T1000 (cell line): ENCODE data around the gene ARL13A.
A peak's percentile ranks its signal among the peaks of the same experiment; 100 is the strongest.
"Not testable (repeated sequence)": the region's sequence is repeated elsewhere in the genome, so short reads cannot be mapped to it uniquely, and the experiment has no call there.

Experiments
- DNase-seq: peaks from one replicate; lab custom pipeline; 2025; ENCODE audit warnings: mixed read lengths; lab: John Stamatoyannopoulos, UW

ARL13A gene

DNA sequence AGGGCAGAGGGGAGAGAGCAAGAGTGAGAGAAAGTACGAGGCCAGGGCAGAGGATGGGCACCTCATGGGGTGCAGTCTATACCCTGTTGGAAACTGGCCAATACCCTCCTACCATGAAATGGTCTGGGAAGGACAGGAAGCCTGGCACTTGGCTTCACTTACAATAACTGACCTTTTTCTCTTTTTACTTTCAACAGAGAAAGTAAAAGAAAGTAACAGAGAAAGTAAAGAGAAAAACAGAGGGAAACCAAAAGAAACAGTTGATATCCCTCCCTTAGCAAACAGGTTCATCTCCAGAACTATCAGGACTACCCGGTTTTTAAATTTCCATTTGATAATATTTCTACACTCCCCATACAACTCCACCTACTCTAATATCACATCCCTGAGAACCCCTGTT, 20.6 kb downstream of the ARL13A start:
- no peak for DNase-seq

DNA sequence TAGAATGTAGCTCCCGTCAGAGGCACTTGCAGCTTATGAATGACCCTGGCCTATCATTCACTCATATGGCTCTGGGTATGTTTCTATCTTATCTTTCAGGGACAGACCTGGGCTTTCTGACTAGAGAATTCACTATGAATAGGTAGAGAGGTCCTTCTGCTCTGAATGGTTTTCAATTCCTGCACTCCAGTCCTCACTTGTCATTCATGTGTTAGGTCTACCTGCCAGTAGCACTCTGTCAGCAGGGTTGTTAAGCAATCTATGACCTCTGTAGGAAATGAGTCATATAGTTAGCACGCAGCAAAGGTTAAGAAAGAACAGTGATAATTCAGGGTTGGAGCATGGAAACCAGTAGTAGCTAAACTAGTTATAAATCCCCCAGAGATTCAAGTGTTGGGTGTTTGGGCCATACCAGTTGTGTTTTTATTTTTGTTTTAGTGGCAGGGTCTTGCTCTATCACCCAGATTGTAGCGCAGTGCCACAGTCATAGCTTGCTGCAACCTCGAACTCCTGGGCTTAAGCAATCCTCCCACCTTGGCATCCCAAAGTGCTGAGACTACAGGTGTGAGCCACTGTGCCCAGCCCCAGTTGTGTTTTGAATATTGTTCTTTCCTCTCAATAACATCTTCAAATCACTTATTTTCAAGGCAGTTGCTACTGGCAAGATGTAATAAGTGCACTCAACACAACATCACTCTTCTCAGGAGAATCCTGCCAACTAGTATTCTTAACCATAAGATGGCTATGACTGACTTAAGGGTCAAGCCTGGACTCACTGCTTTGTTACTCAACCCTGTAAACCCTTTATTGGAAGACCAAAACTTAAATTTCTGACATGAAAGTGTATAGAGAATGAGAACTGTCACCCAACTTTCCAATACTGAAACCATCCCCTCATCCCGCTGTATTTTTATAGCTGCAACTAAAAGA, 25.1 kb downstream of the ARL13A start:
- no peak for DNase-seq

DNA sequence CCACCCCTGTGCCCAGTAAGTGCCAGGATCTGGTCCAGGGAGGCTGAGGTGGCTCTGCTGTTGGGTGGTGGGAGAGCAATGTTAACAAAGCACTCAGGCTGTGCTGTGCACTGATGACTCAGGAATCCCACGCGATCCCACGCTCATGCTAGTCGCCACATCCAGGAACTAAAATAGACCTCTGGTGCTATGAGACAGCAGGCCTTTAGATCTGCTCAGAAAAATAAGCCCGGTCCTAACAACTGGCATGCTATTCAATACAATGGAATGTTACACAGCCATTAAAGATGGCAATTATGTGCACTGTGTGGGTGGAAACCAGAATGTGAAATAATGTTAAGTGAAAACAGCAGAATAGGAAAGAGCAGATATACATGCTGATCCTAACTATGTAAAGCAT, 26.0 kb downstream of the ARL13A start:
- DNase-seq: peak; percentile 1

- no peak for DNase-seq
Measured at GRCh38 chrX:100999451-100999850, 29.9 kb downstream of the ARL13A start.

GRCh38 chrX:101009090-101009489, 39.6 kb downstream of the ARL13A start:
- no peak for DNase-seq

GRCh38 chrX:101012031-101012430, 42.5 kb downstream of the ARL13A start:
- DNase-seq: not testable (repeated sequence)

DNA sequence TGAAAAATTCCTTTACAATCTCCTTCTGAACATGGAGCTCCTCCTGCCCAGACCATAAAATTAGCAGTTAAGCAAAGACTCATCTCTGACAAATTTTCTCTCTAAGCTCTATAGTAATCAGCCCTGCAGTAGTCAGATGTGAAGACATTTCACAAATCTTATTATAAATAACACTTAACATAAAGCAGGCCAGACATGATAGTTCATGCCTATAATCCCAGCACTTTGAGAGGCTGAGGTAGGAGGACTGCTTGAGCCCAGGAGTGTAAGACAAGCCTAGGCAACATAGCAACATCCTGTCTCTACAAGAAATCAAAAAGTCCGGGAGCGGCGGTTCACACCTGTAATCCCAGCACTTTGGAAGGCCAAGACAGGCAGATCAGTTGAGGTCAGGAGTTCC, 52.5 kb downstream of the ARL13A start:
- no peak for DNase-seq

GRCh38 chrX:101025126-101025525, 55.6 kb downstream of the ARL13A start:
- no peak for DNase-seq

- no peak for DNase-seq
Measured at GRCh38 chrX:101028562-101028961, 59.1 kb downstream of the ARL13A start.

DNA sequence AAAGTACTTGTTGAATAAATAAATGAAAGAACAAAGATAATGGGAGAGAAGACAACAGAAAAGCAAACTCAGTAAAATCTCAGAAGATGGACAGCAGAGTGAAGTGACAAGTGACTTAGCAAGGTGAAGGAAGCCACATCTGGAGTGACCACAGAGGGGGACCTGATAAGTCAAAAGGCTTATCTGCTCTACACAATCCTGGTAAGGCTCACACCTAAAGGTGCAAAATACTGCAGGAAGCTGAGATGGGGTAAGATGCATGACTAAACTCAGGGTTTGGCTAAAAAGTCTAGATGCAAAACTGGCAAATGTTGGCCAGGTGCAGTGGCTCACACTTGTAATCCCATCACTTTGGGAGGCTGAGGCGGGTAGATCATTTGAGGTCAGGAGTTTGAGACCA, 60.2 kb downstream of the ARL13A start:
- no peak for DNase-seq

DNA sequence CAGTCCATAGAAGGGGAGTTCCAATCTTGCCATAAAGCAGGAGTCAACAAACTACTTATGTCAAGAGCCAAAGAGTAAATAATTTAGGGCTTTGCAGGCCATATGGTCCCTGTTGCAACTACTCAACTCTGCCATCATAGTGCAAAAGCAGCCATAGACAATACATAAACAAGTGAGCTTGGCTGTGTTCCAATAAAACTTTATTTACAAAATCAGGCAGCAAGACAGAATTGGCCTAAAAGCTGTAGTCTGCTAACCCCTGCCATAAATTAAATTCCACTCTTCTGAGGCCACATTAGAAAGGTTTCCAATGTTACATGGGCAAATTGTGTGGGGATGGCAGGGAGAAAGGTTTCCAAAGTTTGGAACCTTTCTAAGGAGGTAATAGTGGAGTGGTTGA, 67.7 kb downstream of the ARL13A start:
- no peak for DNase-seq

- no peak for DNase-seq
Measured at GRCh38 chrX:101040197-101040596, 70.7 kb downstream of the ARL13A start.
